ENCODE results near the gene RTN4. TPM values are rescaled to one million over a fixed set of nuclear protein-coding genes. Genes with fewer than 3 reads are reported as not detected.

RTN4 gene
- total RNA-seq, 2 experiments from 2014 or later: 84.9 to 85.7 TPM

DNA sequence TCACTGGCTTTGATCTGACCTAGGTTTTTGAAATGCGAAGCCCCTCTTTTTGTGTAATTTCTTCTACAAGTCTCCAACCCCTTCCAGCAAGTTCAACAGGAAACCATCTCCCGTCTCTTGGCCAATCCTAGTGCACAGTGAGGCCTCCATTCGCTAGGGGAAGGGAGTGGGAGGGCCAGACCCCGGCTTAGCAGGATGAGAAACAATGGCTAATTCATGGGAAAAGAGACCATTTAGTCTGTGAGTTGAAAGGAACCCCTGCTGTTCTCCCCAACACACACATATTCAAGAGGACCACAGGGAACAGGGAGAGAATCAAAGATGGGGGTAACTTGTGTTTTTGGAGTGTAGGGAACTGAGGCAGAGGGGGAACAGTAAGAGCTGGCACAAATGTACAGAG lies 83.0 kb downstream of the RTN4 start:
- no peak for ATAC-seq (ENCODE audit: poor library complexity)
- peaks cover 32% of the 10 kb centered on the region for H3K4me1 Mint-ChIP-seq (ENCODE audit: low read depth)
- Histone ChIP-seq H3K4me1 (ENCODE audit: insufficient read depth, low read length) (peaks cover 37% of the 10 kb centered on the region), H3K4me3 (ENCODE audit: low read length) (no peak overlapping the region), H3K27me3 (ENCODE audit: control insufficient read depth in 1 of 2, insufficient read depth in 2 of 2, low read length in 2 of 2) (no peaks in the 10 kb centered on the region), H3K27ac (ENCODE audit: low read depth in 1 of 2, low read length in 2 of 2) (no peak overlapping the region), H3K9me3 (ENCODE audit: control insufficient read depth in 1 of 2, insufficient read depth in 1 of 2, low read length in 2 of 2) (peaks cover 0 to 22% of the 10 kb centered on the region in 2 experiments), H3K36me3 (ENCODE audit: insufficient read depth, low read length) (peaks cover 15% of the 10 kb centered on the region)
- H3K9me3 Mint-ChIP-seq: peaks cover 7% of the 10 kb centered on the region
- peak overlapping the region; percentile 55 for H3K27ac Mint-ChIP-seq
- POLR2A ChIA-PET: no interaction called here
- H3K27me3 Mint-ChIP-seq: no peaks in the 10 kb centered on the region
- peaks cover 55% of the 10 kb centered on the region for H3K36me3 Mint-ChIP-seq (ENCODE audit: low read depth)
- intact Hi-C loops (cut with DNase I, micrococcal nuclease): no loop called here
- CTCF ChIA-PET: no interaction called here
- no peak overlapping the region for H3K4me3 Mint-ChIP-seq
- TF ChIP-seq, protein P1, sequence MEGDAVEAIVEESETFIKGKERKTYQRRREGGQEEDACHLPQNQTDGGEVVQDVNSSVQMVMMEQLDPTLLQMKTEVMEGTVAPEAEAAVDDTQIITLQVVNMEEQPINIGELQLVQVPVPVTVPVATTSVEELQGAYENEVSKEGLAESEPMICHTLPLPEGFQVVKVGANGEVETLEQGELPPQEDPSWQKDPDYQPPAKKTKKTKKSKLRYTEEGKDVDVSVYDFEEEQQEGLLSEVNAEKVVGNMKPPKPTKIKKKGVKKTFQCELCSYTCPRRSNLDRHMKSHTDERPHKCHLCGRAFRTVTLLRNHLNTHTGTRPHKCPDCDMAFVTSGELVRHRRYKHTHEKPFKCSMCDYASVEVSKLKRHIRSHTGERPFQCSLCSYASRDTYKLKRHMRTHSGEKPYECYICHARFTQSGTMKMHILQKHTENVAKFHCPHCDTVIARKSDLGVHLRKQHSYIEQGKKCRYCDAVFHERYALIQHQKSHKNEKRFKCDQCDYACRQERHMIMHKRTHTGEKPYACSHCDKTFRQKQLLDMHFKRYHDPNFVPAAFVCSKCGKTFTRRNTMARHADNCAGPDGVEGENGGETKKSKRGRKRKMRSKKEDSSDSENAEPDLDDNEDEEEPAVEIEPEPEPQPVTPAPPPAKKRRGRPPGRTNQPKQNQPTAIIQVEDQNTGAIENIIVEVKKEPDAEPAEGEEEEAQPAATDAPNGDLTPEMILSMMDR (IDR thresholded peaks at IDR 0.05): no peak
- no peak for DNase-seq

DNA sequence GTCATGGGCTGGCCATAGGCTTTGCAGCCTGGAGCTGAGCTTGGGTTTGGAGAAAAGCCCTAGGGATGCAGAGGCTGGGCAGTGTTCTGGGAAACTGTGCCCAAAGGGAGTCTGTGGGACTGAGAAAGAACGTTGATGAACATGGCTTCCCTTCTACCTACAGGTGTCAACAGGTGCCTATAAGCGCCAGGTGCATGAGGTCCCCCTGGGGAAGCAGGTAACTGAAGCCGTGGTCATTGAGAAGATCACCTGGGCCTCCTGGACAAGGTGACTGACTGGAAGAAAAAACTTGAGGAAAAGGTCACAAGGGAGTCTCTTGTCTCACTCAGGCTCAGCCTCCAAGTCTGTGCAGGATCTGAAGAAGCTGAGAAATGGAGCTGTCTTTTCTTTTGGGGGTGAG lies 83.4 kb downstream of the RTN4 start:
- no peaks in the 10 kb centered on the region for H3K27me3 Mint-ChIP-seq
- peaks cover 0 to 22% of the 10 kb centered on the region in 2 experiments for H3K9me3 ChIP-seq (ENCODE audit: control insufficient read depth in 1 of 2, insufficient read depth in 1 of 2, low read length in 2 of 2)
- peaks cover 37% of the 10 kb centered on the region for H3K4me1 ChIP-seq (ENCODE audit: insufficient read depth, low read length)
- H3K27ac ChIP-seq (ENCODE audit: low read depth in 1 of 2, low read length in 2 of 2): no peak overlapping the region
- DNase-seq: no peak
- H3K4me3 ChIP-seq (ENCODE audit: low read length): no peak overlapping the region
- TF ChIP-seq, protein P1 (IDR thresholded peaks at IDR 0.05): no peak
- intact Hi-C loops (cut with DNase I, micrococcal nuclease): no loop called here
- H3K36me3 ChIP-seq (ENCODE audit: insufficient read depth, low read length): peaks cover 13% of the 10 kb centered on the region
- H3K36me3 Mint-ChIP-seq (ENCODE audit: low read depth): peaks cover 52% of the 10 kb centered on the region
- ChIA-PET CTCF (no interaction called here), POLR2A (no interaction called here)
- peak overlapping the region; percentile 55 for H3K27ac Mint-ChIP-seq
- H3K9me3 Mint-ChIP-seq: peaks cover 7% of the 10 kb centered on the region
- no peaks in the 10 kb centered on the region for H3K27me3 ChIP-seq (ENCODE audit: control insufficient read depth in 1 of 2, insufficient read depth in 2 of 2, low read length in 2 of 2)
- H3K4me3 Mint-ChIP-seq: no peak overlapping the region
- no peak for ATAC-seq (ENCODE audit: poor library complexity)
- peaks cover 32% of the 10 kb centered on the region for H3K4me1 Mint-ChIP-seq (ENCODE audit: low read depth)

- intact Hi-C loops (cut with DNase I, micrococcal nuclease): no loop called here
- Histone ChIP-seq H3K36me3 (ENCODE audit: insufficient read depth, low read length) (peaks cover 10% of the 10 kb centered on the region), H3K27ac (ENCODE audit: low read depth in 1 of 2, low read length in 2 of 2) (no peak overlapping the region), H3K4me3 (ENCODE audit: low read length) (no peak overlapping the region), H3K4me1 (ENCODE audit: insufficient read depth, low read length) (peaks cover 37% of the 10 kb centered on the region), H3K9me3 (ENCODE audit: control insufficient read depth in 1 of 2, insufficient read depth in 1 of 2, low read length in 2 of 2) (peaks cover 0 to 22% of the 10 kb centered on the region in 2 experiments), H3K27me3 (ENCODE audit: control insufficient read depth in 1 of 2, insufficient read depth in 2 of 2, low read length in 2 of 2) (no peaks in the 10 kb centered on the region)
- DNase-seq (peak in 1 of 14 experiments; percentile 41), ATAC-seq (ENCODE audit: poor library complexity) (peak; percentile 60)
- Mint-ChIP-seq H3K27me3 (no peaks in the 10 kb centered on the region), H3K4me3 (peak overlapping the region; percentile 4), H3K9me3 (peaks cover 7% of the 10 kb centered on the region), H3K27ac (peak overlapping the region; percentile 55), H3K4me1 (ENCODE audit: low read depth) (peaks cover 32% of the 10 kb centered on the region), H3K36me3 (ENCODE audit: low read depth) (peaks cover 46% of the 10 kb centered on the region)
- TF ChIP-seq, protein P1 (IDR thresholded peaks at IDR 0.05): no peak
- POLR2A ChIA-PET: interaction anchor here (0.6 kb wide), 1 partner anchor 69 kb away, joined by 3 read pairs; no protein-coding TSS in a partner anchor
- CTCF ChIA-PET: no interaction called here
Measured at GRCh38 chr2:54966165-54966832, 84.0 kb downstream of the RTN4 start.
